Lung microvascular endothelial cell (primary cell): ENCODE results near the gene CFDP1. TPM values are rescaled to one million over a fixed set of nuclear protein-coding genes. Genes with fewer than 3 reads are reported as not detected.
A peak's percentile ranks its signal among the peaks of the same experiment; 100 is the strongest.

Experiments
- DNase-seq, 2 donors: peaks; one replicate each; pipeline versions ENCODE4 v3.0.0 to v3.0.0-alpha.2; 2010; ENCODE audit warnings: low read depth in 2 of 2
- total RNA-seq: library from RNA; depleted of rRNA; stranded (reverse); fragments of >200 nt; gene quantifications from 2 replicates; pipeline ENCODE4 v1.2.1, GENCODE V29; 2014

Gene CFDP1
- total RNA-seq, 1 donor from 2014 or later, result 40.9 TPM

DNA sequence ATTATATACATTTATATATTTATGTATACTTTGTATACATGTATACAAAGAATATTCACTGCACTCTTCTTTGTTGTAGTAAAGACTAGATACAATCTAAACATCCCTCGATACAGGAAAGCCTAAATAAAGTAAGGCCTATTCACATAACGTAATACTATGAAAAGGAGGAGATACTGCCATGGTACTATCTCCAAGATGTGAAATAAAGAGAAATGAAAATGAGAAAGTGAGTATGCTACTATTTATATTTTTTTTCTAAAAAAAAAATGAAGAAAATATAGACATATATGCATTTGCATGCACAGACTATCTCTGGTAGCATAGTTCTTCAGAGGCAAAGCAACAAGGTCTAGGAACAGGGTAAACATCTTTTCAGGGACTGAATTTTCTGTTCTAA lies 19.4 kb downstream of the CFDP1 start:
- no peak for DNase-seq

DNA sequence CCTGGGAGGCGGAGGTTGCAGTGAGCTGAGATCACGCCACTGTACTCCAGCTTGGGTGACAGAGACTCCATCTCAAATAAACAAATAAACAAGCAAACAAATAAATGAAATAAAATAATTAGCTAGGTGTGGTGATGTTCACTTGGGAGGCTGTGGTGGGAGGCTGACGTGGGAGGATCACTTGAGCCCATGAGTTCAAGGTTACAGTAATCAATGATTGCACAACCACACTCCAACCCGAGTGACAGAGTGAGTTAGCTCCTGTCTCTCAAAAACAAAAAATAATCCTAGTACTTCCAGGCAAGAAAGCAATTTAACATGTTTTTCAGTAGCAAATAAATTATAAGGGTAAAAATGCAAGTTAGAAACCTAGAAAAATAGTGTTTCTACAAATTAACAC lies 26.4 kb downstream of the CFDP1 start:
- no peak for DNase-seq

DNA sequence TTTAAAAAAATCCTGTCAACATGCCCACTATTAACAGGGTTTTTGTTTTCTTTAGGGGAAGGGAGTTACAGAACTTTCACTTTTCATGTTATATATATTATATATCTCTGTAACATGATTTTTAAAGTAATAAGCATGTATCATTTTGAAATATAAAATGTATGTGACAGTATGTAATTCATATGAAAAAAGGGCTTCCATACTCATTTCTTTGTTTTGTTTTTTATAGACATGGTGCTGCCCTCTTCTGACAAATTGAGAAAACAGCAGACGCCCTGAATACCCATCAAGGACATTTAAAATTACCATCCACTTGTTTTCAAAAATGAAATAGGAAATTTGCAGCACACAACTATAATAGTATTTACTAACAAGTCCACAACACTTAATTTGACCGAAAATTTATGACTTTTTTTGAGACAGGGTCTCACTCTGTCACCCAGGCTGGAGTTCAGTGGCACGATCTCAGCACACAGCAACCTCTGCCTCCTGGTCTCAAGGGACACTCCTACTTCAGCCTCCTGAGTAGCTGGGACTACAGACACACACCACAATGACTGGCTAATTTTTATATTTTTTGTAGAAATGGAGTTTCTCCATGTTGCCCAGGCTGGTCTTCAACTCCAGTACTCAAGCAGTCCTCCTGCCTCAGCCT lies 30.4 kb downstream of the CFDP1 start:
- DNase-seq, result peak; percentile 69 to 85

DNA sequence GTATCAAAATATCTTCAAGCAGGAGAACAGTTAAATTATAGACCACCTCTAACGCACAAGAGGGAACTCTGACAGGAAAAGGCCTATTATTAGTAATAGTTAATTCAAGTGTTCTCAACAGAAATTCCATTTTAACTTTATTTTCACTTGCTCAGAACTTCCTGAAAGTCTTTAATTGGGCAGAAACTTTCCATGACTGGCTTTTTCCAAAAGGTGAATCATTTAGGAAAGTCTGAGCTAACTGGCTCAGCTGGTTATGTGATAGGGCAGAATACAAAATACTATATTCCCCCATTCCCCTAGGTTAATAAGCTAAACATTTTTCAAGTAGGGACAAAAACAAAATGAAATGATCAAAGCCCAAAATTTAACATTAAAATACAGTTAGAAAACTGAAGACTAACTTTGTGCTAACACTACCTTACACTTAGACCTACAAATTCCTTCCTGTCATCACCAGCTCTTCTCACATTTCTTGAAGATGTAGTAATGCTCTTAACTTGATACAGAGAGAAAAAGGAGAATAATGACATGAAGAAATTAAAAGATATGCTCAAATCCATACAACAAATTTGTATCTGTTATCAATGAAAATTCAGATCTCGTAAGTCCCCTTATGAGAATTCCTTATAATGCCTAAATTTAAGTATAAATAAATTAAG lies 31.0 kb downstream of the CFDP1 start:
- peak; percentile 85 to 96 for DNase-seq

GRCh38 chr16:75401691-75402090 lies 31.6 kb downstream of the CFDP1 start:
- DNase-seq, result no peak

DNA sequence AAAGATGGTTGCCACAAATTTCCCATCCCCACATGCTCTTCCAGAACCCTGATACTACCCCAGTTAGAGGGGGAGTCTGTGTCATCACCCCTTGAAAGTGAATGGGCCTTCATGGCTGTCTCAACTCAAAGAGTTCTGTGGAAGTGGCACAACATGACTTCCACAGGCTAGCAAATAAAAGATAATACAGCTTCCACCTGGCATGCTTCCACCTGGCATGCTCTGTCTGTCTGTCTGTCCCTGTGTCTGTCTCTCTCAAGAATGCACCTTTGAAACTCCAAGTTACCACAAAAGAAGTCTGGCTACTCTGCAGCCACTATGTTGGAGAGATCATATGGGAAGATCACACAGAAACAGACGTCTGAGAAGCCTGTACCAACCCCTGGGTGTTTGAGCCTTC lies 35.0 kb downstream of the CFDP1 start:
- no peak for DNase-seq

DNA sequence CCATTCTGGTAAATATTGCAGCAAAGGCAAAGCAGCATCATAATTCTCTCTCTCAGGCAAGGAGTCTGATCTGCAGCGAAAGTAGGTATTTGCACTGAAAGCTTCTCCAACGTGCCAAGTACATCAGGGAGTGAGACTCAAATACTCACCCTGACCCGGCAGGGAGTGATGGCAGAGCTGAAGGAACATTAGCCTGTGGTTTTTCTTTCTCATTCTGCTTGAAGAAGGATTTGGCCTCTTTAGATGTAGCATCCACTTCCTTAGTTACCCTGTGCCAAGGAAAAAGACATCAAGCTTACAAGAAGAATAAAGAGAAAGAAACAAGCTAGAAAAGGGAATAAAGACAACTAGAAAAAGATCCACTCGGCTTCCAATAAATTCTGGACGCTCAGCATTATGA lies 38.4 kb downstream of the CFDP1 start:
- DNase-seq, result no peak

- no peak for DNase-seq
These were observed 40.4 kb downstream of the CFDP1 start for GRCh38 chr16:75392906-75393305.

GRCh38 chr16:75390926-75391653 lies 42.2 kb downstream of the CFDP1 start:
- no peak for DNase-seq

DNA sequence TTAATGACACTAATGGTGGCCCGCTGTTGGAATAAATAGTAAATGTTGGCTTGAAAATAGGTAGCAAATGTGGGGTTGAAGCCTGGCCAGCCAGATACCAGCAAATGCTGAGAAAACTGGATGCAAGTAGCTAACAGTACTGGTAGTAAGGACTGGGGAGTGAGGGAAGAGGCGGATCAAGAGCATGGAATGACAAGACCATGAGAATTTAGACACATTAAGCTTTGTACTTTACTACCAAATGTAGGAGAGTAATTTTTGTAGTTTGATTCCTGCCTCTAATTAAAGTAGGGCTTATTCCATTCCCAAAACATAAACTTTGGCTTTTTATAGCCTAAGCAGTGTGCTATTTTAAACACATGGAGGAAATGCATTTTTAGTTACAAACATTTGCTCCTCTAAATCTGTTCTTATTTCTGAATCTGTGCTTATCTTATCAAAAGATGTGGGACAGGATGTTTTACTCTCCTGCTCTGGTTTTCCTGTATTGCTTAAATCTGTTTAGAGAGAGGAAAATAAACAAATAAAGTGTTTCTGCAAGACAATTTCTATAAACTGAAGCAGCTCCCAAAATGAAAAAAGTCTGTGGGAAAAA lies 44.1 kb downstream of the CFDP1 start:
- no peak for DNase-seq

- DNase-seq, result no peak
These were observed 45.4 kb downstream of the CFDP1 start for GRCh38 chr16:75387951-75388350.

DNA sequence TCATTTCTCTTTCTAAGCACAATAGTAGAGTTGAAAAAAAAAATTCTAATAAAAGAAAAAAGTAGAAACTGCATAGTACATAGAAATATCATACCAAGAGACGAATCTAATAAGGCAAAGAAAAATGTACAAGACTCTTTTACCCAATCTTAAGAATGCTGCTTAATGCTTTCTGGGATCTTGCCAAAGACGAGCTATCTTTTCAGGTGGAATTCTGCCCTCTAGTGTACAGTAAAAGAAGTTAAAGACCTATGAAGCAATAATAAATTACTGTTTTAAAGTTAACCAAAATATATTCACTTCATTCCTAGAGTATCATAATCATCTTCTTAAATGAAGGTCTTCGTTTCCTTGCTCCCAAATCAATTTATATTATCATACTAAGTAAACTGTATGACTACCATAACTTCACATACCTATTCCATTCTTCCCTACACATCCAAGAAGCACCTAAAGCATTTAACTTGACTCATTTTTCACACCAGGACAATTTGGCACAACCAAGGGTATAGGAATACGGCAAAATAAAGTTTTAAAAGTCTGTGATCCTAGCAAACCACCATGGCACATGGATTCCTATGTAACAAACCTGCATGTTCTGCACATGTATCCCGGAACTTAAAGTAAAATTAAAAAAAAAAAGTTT lies 47.7 kb downstream of the CFDP1 start:
- peak; percentile 72 to 85 for DNase-seq

GRCh38 chr16:75383141-75383540 lies 50.2 kb downstream of the CFDP1 start:
- no peak for DNase-seq

- no peak for DNase-seq
These were observed 50.7 kb downstream of the CFDP1 start for GRCh38 chr16:75382611-75383010.

- DNase-seq, result peak; percentile 86 to 91
These were observed 52.4 kb downstream of the CFDP1 start for GRCh38 chr16:75380870-75381269.

GRCh38 chr16:75379911-75380847 lies 53.1 kb downstream of the CFDP1 start:
- DNase-seq, result no peak

DNA sequence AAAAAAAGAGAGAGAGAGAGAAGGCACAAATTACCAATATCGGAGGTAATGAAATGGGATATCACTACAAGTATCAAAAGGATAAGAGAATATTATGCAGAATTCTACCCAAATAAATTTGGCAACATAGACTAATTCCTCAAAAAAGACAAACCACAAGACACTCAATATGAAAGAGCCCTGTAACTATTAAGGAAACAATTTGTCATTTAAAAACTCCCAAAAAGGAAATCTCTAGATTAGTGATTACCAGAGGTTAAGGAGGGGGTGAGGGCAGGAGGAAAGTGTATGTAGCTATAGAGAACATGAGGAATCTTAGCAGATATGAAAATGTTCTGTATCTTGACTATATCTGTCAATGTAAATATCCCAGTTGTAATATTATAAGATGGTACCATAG lies 54.0 kb downstream of the CFDP1 start:
- peak in 1 of 2 donors; percentile 28 for DNase-seq

DNA sequence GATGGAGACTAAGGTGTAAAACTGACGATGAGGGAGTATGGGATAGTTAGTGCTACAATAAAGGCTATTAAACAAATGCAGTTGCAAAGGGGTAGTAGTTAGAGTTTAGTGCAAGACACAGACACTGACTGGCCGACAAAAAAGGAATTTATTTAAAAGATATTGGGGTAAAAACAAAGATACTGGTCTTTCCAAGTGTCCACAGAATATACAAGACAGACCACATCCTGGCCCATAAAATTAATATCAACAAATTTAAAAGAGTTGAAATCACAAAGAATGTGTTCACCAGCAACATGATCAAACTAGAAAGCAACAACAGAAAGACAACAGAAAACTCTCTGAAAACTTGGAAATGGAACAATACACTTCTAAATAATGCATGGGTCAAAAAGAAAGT lies 54.7 kb downstream of the CFDP1 start:
- DNase-seq, result no peak

- peak; percentile 96 for DNase-seq
These were observed 55.4 kb downstream of the CFDP1 start for GRCh38 chr16:75377729-75378386.

- DNase-seq, result no peak
These were observed 56.7 kb downstream of the CFDP1 start for GRCh38 chr16:75376475-75377161.
